Tibial artery (tissue), 4 donors: ENCODE data around the gene KDM1B.

Experiments
- DNase-seq, 2 donors: peaks; one replicate each; pipeline ENCODE4 v3.0.0-alpha.2; 2019
- H3K27ac ChIP-seq, 2 donors: fragments of 200-600 bp; sonication (generic) in 1 of 2; 1 replicate in 1 of 2; 2 replicates in 1 of 2; pipeline ENCODE4 v1.5.1; 2018 to 2019; ENCODE audit warnings: mild to moderate bottlenecking in 1 of 2
- H3K27me3 ChIP-seq, 2 donors: fragments of 200-600 bp; sonication (generic) in 1 of 2; one replicate each; pipeline versions ENCODE4 v1.5.1 to v1.6.0; 2016 to 2019
- H3K36me3 ChIP-seq, 3 donors: fragments of 200-600 bp; sonication (generic) in 2 of 3; one replicate each; pipeline ENCODE4 v1.5.1; 2016 to 2019; ENCODE audit warnings: mild to moderate bottlenecking in 2 of 3
- H3K4me1 ChIP-seq, 4 donors: fragments of 200-600 bp; sonication (generic) in 2 of 4; 1 replicate in 3 of 4; 2 replicates in 1 of 4; pipeline ENCODE4 v1.5.1; 2016 to 2019
- H3K4me3 ChIP-seq, 2 donors: fragments of 200-600 bp; sonication (generic) in 1 of 2; 1 replicate in 1 of 2; 2 replicates in 1 of 2; pipeline ENCODE4 v1.5.1; 2018 to 2019; ENCODE audit warnings: mild to moderate bottlenecking in 2 of 2
- H3K9me3 ChIP-seq, 3 donors: fragments of 200-600 bp; sonication (generic) in 1 of 3; one replicate each; pipeline ENCODE4 v1.5.1; 2016 to 2019
- CTCF ChIP-seq, 2 experiments: fragments of 200-600 bp in 1 of 2; fragments of 450-650 bp in 1 of 2; IDR thresholded peaks; one replicate each; pipeline ENCODE4 v1.5.1; 2017 to 2019; ENCODE audit warnings: antibody characterized with exemption in 2 of 2, mild to moderate bottlenecking in 1 of 2, moderate library complexity in 1 of 2
- intact Hi-C: fragments of 100-400 bp; cut with DNase I; formaldehyde crosslinking; loops from one replicate; pipeline ENCODE4 v1.15.0; 2023; ENCODE audit warnings: low total_unique reads

Gene KDM1B

GRCh38 chr6:18161431-18161830 is 6.2 kb downstream of the KDM1B start:
- TF ChIP-seq CTCF (IDR thresholded peaks at IDR 0.05), result no peak
- peaks cover 29 to 59% (median 37%) of the 10 kb centered on the region in 3 donors for H3K36me3 ChIP-seq
- no peaks in the 10 kb centered on the region for H3K9me3 ChIP-seq
- no peaks in the 10 kb centered on the region for H3K27me3 ChIP-seq
- H3K27ac ChIP-seq, result no peak overlapping the region
- H3K4me3 ChIP-seq, result no peak overlapping the region
- intact Hi-C loops, result no loop called here
- peaks cover 0 to 2% (median under 1%) of the 10 kb centered on the region in 4 donors for H3K4me1 ChIP-seq
- DNase-seq, result no peak

GRCh38 chr6:18162401-18162800 is 7.2 kb downstream of the KDM1B start:
- Histone ChIP-seq H3K4me3 (no peak overlapping the region), H3K27ac (no peak overlapping the region), H3K36me3 (peaks cover 36 to 68% (median 37%) of the 10 kb centered on the region in 3 donors), H3K4me1 (no peaks in the 10 kb centered on the region), H3K9me3 (no peaks in the 10 kb centered on the region), H3K27me3 (no peaks in the 10 kb centered on the region)
- no peak for TF ChIP-seq CTCF (IDR thresholded peaks at IDR 0.05)
- no peak for DNase-seq
- intact Hi-C loops, result no loop called here

DNA sequence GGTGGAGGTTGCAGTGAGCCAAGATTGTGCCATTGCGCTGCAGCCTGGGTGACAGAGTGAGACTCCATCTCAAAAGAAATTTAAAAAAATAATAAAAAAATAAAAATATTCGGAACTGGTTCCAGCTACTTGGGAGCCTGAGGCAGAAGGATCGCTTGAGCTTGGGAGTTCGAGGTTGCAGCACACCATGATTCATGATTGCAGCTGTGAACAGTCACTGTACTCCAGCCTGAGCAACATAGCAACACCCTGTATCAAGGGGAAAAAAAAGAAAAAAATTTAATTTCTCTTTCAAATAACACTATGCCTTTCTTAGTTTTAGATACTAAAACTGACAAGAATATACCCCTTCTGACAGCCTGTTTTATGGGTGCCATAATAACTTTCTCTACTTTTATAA is 10.5 kb downstream of the KDM1B start:
- no peak for TF ChIP-seq CTCF (IDR thresholded peaks at IDR 0.05)
- Histone ChIP-seq H3K4me3 (no peak overlapping the region), H3K9me3 (no peaks in the 10 kb centered on the region), H3K36me3 (peaks cover 50 to 87% (median 55%) of the 10 kb centered on the region in 3 donors), H3K27ac (no peak overlapping the region), H3K4me1 (no peaks in the 10 kb centered on the region), H3K27me3 (no peaks in the 10 kb centered on the region)
- intact Hi-C loops, result no loop called here
- no peak for DNase-seq

DNA sequence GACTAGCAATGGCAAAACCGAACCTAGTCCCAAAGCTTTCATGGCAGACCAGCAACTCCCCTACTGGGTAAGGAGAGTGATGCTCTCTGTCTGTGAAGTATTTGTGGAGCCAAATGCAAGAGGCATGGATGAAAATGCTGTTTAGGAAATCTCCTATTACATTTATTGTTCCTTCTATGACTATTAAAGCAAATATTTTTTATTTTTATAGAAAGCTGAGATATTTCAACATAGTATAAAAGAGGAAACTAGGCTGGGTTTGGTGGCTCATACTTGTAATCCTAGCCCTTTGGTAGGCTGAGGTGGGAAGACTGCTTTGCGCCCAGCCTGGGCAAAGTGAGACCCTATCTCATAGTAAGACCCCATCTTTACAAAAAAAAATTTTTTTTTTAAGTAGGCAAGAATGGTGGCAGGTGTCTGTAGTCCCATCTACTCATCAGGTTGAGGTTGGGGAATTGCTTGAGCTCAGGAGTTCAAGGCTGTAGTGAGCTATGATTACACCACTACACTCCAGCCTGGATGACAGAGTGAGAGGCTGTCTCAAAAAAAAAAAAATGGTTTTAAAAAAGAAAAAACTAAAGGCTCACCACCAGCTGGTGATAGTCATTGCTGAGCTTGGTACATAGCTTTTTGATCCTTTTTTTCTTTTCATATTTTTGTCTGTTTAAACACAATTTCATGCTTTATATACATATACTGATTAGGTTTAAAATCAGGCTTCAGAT is 11.3 kb downstream of the KDM1B start:
- intact Hi-C loops, result no loop called here
- Histone ChIP-seq H3K27me3 (no peaks in the 10 kb centered on the region), H3K36me3 (peaks cover 45 to 85% (median 54%) of the 10 kb centered on the region in 3 donors), H3K4me3 (no peak overlapping the region), H3K4me1 (no peaks in the 10 kb centered on the region), H3K9me3 (no peaks in the 10 kb centered on the region), H3K27ac (no peak overlapping the region)
- no peak for TF ChIP-seq CTCF (IDR thresholded peaks at IDR 0.05)
- DNase-seq, result no peak

DNA sequence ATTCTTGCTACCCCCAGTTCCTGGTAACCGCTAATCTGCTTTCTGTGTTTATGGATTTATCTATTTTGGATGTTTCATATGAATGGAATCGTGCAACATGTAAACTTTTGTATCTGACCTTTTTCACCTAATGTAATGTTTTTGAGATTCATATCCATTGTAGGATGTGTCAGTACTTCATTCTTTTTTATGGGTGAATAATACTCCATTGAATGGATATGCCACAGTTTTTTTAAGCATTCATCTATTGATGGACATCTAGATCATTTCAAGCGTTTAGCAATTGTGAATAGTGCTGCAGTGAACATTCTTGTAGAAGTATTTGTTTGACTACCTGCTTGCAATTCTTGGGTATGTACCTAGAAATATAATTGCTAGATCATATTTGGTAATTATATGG is 13.0 kb downstream of the KDM1B start:
- Histone ChIP-seq H3K9me3 (no peaks in the 10 kb centered on the region), H3K27ac (no peak overlapping the region), H3K36me3 (peaks cover 32 to 78% (median 42%) of the 10 kb centered on the region in 3 donors), H3K4me3 (no peak overlapping the region), H3K4me1 (no peaks in the 10 kb centered on the region), H3K27me3 (no peaks in the 10 kb centered on the region)
- TF ChIP-seq CTCF (IDR thresholded peaks at IDR 0.05), result no peak
- intact Hi-C loops, result no loop called here
- DNase-seq, result no peak
